ENCODE results near the gene ASTN2.

ASTN2 gene

GRCh38 chr9:117103438-117104110, 311.3 kb downstream of the ASTN2 start:
- CTCF ChIA-PET, result interaction anchor here (1.1 to 3.1 kb wide), 4 partner anchors 9 to 15 kb away, joined by 3 to 17 read pairs (median 4); no protein-coding TSS in a partner anchor

GRCh38 chr9:117101008-117101407, 313.8 kb downstream of the ASTN2 start:
- POLR2A ChIA-PET, result no interaction called here
- TF ChIP-seq CTCF (IDR thresholded peaks at IDR 0.05; ENCODE audit: control extremely low read depth, extremely low read depth, low read depth, missing control alignments), result no peak
- no peak for DNase-seq (ENCODE audit: extremely low spot score)
- CTCF ChIA-PET, result no interaction called here

More at GRCh38 chr9:117103438-117104110, 311.3 kb downstream of the ASTN2 start:
- no peak for DNase-seq (ENCODE audit: extremely low spot score)
- TF ChIP-seq CTCF (IDR thresholded peaks at IDR 0.05; ENCODE audit: control extremely low read depth, extremely low read depth, low read depth, missing control alignments), result no peak
- POLR2A ChIA-PET, result no interaction called here

DNA sequence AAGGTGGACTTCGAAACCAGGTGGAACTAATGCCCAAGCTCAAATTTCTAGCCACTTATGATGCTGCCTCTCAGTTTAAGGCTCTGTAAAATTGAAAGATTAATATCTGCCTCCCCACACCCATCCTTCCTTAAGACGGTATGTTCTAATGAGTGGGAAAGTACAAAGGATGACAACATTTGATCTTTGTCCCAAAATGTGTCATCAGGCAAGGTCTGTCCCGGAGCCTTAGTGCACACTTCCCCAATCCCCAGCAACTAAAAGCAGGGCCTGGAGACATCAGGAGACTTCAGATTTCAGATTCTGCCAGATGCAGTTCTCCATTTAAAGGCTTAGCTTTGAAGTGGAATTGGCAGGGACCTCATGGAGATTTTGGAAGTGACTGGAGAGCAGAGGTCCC, 316.5 kb downstream of the ASTN2 start:
- TF ChIP-seq CTCF (IDR thresholded peaks at IDR 0.05; ENCODE audit: control extremely low read depth, extremely low read depth, low read depth, missing control alignments), result no peak
- ChIA-PET CTCF (interaction anchor here (1.0 kb wide), 1 partner anchor 16 kb away, joined by 3 read pairs; no protein-coding TSS in a partner anchor), POLR2A (no interaction called here)
- no peak for DNase-seq (ENCODE audit: extremely low spot score)

GRCh38 chr9:117097761-117098160, 317.1 kb downstream of the ASTN2 start:
- CTCF ChIA-PET, result no interaction called here
- TF ChIP-seq CTCF (IDR thresholded peaks at IDR 0.05; ENCODE audit: control extremely low read depth, extremely low read depth, low read depth, missing control alignments), result no peak
- POLR2A ChIA-PET, result no interaction called here
- no peak for DNase-seq (ENCODE audit: extremely low spot score)

- TF ChIP-seq CTCF (IDR thresholded peaks at IDR 0.05; ENCODE audit: control extremely low read depth, extremely low read depth, low read depth, missing control alignments), result no peak
- POLR2A ChIA-PET, result no interaction called here
- DNase-seq (ENCODE audit: extremely low spot score), result no peak
- CTCF ChIA-PET, result interaction anchor here (1.0 to 1.3 kb wide), 2 partner anchors 9 to 11 kb away, joined by 3 to 4 read pairs; no protein-coding TSS in a partner anchor
Measured at GRCh38 chr9:117096138-117096537, 318.7 kb downstream of the ASTN2 start.

DNA sequence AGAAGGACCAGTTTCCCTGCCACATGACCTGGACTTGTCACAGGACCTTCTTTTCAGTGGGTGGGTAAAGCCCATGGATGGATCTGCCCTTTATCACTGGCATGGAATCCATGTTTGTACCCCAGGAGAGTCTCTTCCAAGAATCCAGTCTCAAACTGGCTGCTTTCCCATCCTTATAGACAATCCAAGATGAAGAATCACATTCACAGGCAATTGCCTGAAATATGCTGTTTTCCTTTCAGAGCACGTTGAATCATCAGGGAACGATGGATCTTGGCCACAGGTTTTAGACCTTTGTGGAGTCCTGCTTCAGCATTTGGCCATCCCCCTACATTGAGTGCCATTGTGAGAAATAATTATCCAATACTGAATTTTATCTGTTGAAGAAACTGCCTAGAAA, 319.8 kb downstream of the ASTN2 start:
- TF ChIP-seq CTCF (IDR thresholded peaks at IDR 0.05; ENCODE audit: control extremely low read depth, extremely low read depth, low read depth, missing control alignments), result no peak
- ChIA-PET CTCF (interaction anchor here (1.3 kb wide), 1 partner anchor 9 kb away, joined by 5 read pairs; no protein-coding TSS in a partner anchor), POLR2A (no interaction called here)
- DNase-seq (ENCODE audit: extremely low spot score), result no peak

All from GM10248 (cell line).